ENCODE data around the gene ACACA.

GRCh38 chr17:37137070-37137610 lies 269.5 kb downstream of the ACACA start:
- TF ChIP-seq RARB (CRISPR knock-in tag; IDR thresholded peaks at IDR 0.05) (no peak), CREB5 (CRISPR knock-in tag; IDR thresholded peaks at IDR 0.05; ENCODE audit: low read depth) (no peak), TOX (CRISPR knock-in tag; IDR thresholded peaks at IDR 0.05; ENCODE audit: borderline replicate concordance) (no peak), ZNF70 (CRISPR knock-in tag; IDR thresholded peaks at IDR 0.05) (no peak), ZFP30 (CRISPR knock-in tag; IDR thresholded peaks at IDR 0.05) (no peak), ARNTL (CRISPR knock-in tag; IDR thresholded peaks at IDR 0.05; ENCODE audit: borderline replicate concordance, low read depth) (no peak), SNAI2 (CRISPR knock-in tag; IDR thresholded peaks at IDR 0.05) (no peak), ZC3H10 (CRISPR knock-in tag; IDR thresholded peaks at IDR 0.05) (no peak), ISL1 (CRISPR knock-in tag; IDR thresholded peaks at IDR 0.05) (no peak), PATZ1 (CRISPR knock-in tag; IDR thresholded peaks at IDR 0.05; ENCODE audit: borderline replicate concordance) (no peak), TSHZ2 (CRISPR knock-in tag; IDR thresholded peaks at IDR 0.05) (no peak), CSRNP3 (CRISPR knock-in tag; IDR thresholded peaks at IDR 0.05) (no peak)
